Cardiac muscle cell (in vitro differentiated cells and primary cell): ENCODE data around the gene ARL3. TPM values are rescaled to one million over a fixed set of nuclear protein-coding genes. Genes with fewer than 3 reads are reported as not detected.
A peak's percentile ranks its signal among the peaks of the same experiment; 100 is the strongest.

Experiments used
- DNase-seq, 2 donors: peaks; one replicate each; pipeline versions ENCODE4 v3.0.0 to v3.0.0-alpha.2; 2010 to 2017; ENCODE audit warnings: low read depth in 1 of 2, low spot score in 1 of 2
- H3K27ac ChIP-seq: fragments of 200-600 bp; sonication (generic); 2 replicates; pipeline ENCODE4 v1.5.1; 2016
- H3K27me3 ChIP-seq: fragments of 200-600 bp; sonication (generic); 2 replicates; pipeline ENCODE4 v1.6.0; 2016; ENCODE audit warnings: control low read depth
- H3K36me3 ChIP-seq: fragments of 200-600 bp; sonication (generic); 2 replicates; pipeline ENCODE4 v1.5.1; 2016; ENCODE audit warnings: control low read depth
- H3K4me1 ChIP-seq: fragments of 200-600 bp; sonication (generic); 2 replicates; pipeline ENCODE4 v1.8.1; 2017; ENCODE audit warnings: low read depth, mild to moderate bottlenecking, mixed run types
- H3K4me3 ChIP-seq: fragments of 200-600 bp; sonication (generic); 2 replicates; pipeline ENCODE4 v1.5.1; 2016; ENCODE audit warnings: mild to moderate bottlenecking
- H3K9me3 ChIP-seq: fragments of 200-600 bp; sonication (generic); 2 replicates; pipeline ENCODE4 v1.5.1; 2017; ENCODE audit warnings: low read depth, mild to moderate bottlenecking, control low read depth
- CTCF ChIP-seq: IDR thresholded peaks from 2 replicates; pipeline ENCODE4 v1.5.1; 2012; ENCODE audit warnings: low read depth, mild to moderate bottlenecking, low read length
- polyA plus RNA-seq: library from polyadenylated mRNA; unstranded; fragments of >200 nt; fragmentation: Nextera tagmentation; extraction: Ambion mirVana; gene quantifications from 2 replicates; pipeline ENCODE4 v1.2.1, GENCODE V29; 2016
- total RNA-seq: library from RNA; depleted of rRNA; stranded (reverse); fragments of >200 nt; gene quantifications from 2 replicates; pipeline ENCODE4 v1.2.3, GENCODE V29; 2016

ARL3 gene
- total and polyA plus RNA-seq, 2 experiments from 2014 or later: 16.3 to 47.3 TPM

- no peak for TF ChIP-seq CTCF
- Histone ChIP-seq H3K4me1 (peaks cover 27% of the 10 kb centered on the region), H3K4me3 (no peak overlapping the region), H3K9me3 (no peaks in the 10 kb centered on the region), H3K27me3 (no peaks in the 10 kb centered on the region), H3K27ac (no peak overlapping the region), H3K36me3 (peaks cover 39% of the 10 kb centered on the region)
- DNase-seq: no peak
Observed at GRCh38 chr10:102652170-102652916, 61.9 kb downstream of the ARL3 start.

- Histone ChIP-seq H3K27me3 (no peaks in the 10 kb centered on the region), H3K27ac (no peak overlapping the region), H3K36me3 (peaks cover 32% of the 10 kb centered on the region), H3K9me3 (no peaks in the 10 kb centered on the region), H3K4me3 (no peak overlapping the region), H3K4me1 (peaks cover 33% of the 10 kb centered on the region)
- no peak for TF ChIP-seq CTCF
- DNase-seq: no peak
Observed at GRCh38 chr10:102651455-102652169, 62.6 kb downstream of the ARL3 start.

- Histone ChIP-seq H3K36me3 (peaks cover 25% of the 10 kb centered on the region), H3K4me1 (peaks cover 33% of the 10 kb centered on the region)
- TF ChIP-seq CTCF: no peak
Observed at GRCh38 chr10:102650655-102651454, 63.3 kb downstream of the ARL3 start.

GRCh38 chr10:102649797-102650654 is 64.2 kb downstream of the ARL3 start:
- no peaks in the 10 kb centered on the region for H3K9me3 ChIP-seq
- peak overlapping the region; percentile 65 for H3K27ac ChIP-seq
- peaks cover 17% of the 10 kb centered on the region for H3K36me3 ChIP-seq
- TF ChIP-seq CTCF: no peak
- DNase-seq: no peak
- no peaks in the 10 kb centered on the region for H3K27me3 ChIP-seq
- H3K4me1 ChIP-seq: peaks cover 33% of the 10 kb centered on the region
- H3K4me3 ChIP-seq: no peak overlapping the region

More at GRCh38 chr10:102650655-102651454, 63.3 kb downstream of the ARL3 start:
- H3K27ac ChIP-seq: peak overlapping the region; percentile 65
- H3K27me3 ChIP-seq: no peaks in the 10 kb centered on the region
- no peaks in the 10 kb centered on the region for H3K9me3 ChIP-seq
- H3K4me3 ChIP-seq: no peak overlapping the region
- no peak for DNase-seq
